Activated T-cell treated with anti-CD3 and anti-CD28 coated beads for 24 hours (primary cell): ENCODE measurements around the gene LRBA.
"Not testable (repeated sequence)": the region's sequence is repeated elsewhere in the genome, so short reads cannot be mapped to it uniquely, and the experiment has no call there.

ENCODE experiments used
- DNase-seq: peaks from one replicate; pipeline ENCODE4 v3.0.0-alpha.2; 2020; ENCODE audit warnings: low read depth

LRBA gene

DNA sequence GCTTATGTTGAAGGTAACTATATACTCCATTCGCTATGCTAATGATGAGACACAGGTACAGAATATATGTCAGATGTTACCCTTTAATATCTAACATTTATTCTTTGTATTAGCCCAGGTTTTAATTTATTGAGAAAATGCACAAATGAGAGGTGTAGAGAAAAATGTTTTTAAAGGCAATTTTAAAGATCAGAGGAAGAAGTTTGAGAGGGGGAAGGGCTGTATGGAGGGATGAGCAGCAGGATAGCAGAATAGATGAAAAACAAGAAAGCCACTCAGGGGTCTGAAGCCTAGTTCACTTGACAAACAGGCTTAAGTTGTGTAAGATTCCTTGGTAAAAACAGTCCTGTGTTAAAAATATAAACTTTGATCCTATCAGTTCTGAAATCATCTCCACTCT, 429.5 kb downstream of the LRBA start:
- no peak for DNase-seq

DNA sequence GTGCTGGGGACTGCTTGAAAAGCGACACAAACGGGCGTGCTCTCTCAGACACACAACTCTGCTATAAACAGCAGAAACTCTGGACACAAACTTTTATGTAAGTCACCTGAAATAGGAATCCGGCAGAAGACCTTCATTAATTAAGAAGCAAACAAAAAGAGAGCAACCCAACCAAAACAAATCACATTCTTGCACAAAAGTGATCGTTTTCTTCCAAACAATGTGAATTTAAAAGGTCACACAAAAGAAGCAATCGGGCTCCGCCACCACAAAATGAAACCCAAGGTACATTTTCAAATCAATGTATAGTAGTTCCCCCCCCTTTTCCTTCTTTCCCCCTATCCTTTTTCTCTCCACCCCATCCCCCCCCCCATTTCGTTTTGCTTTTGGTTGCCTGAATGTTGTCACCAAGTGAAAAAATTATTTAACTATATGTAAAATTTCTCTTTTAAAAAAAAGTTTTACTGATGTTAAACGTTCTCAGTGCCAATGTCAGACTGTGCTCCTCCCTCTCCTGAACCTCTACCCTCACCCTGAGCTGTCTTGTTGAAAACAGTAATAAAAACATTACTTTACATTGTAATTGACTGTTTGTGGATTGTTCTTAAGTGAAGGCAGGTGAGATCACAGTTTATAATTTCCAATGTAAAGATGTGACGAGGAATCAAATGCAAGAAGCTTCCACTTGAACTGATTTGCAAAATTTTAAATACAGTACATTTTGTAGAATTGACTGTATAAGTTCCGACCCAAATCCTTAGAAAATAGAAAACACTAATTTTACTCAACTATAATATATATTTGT, 430.8 kb downstream of the LRBA start:
- no peak for DNase-seq

DNA sequence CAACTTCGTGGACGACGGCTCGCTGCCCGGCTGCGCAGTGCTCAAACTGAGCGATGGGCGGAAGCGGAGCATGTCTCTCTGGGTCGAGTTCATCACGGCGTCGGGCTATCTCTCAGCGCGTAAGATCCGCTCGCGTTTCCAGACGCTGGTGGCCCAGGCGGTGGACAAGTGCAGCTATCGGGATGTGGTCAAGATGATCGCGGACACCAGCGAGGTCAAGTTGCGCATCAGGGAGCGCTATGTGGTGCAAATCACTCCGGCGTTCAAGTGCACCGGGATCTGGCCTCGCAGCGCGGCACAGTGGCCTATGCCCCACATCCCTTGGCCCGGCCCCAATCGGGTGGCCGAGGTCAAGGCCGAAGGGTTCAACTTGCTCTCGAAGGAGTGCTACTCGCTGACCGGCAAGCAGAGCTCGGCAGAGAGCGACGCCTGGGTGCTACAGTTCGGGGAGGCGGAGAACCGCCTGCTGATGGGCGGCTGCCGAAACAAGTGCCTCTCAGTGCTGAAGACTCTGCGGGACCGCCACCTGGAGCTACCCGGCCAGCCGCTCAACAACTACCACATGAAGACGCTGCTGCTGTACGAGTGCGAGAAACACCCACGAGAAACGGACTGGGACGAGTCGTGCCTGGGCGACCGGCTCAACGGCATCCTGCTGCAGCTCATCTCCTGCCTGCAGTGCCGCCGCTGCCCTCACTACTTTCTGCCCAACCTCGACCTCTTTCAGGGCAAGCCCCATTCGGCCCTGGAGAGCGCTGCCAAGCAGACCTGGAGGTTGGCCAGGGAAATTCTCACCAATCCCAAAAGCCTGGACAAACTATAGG, 431.6 kb downstream of the LRBA start:
- DNase-seq, result no peak

DNA sequence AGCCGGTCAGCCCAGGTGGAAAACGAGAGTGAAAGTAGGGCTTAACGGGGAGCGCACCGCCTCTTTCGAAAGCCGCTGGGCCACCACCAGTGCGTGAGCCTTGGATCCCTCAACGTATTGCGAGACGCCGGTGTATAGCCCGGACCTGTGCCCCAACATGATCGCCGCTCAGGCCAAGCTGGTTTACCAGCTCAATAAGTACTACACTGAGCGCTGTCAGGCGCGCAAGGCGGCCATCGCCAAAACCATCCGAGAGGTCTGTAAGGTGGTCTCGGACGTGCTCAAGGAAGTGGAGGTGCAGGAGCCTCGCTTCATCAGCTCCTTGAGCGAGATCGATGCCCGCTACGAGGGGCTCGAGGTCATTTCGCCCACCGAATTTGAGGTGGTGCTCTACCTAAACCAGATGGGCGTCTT, 432.2 kb downstream of the LRBA start:
- DNase-seq, result no peak

DNA sequence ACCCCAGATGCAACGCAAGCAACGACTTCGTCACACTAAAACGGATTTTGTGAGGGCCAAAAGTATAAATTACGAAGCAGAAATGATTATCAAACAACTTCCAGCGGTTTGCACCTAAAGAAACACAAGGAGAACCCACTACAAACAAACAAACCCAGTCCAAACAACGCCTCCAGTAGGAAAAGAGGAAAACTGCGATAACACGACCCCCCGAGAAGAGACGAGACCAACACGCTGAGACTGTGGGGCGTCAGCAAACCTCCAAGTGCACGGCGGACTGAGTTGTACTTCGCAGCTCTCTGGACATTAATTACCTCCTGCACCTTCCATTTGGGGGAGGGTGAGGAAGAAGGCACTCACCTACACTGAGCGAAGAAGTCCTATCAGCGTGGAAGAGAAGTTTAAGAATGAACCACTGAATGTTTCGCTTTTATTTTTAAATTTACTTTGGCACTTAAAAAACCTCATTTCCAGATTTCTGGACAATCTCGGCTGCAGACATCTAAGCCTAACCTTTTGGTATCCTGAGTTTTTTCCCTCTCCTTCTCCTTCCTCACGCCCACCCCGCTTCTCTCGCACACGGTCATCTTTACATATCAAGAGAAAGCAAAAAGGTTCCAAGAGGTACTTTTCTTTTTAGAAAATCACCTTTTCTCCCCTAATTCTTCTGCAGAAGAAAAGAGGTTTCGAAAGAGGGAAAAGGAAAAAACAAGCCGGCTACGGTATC, 432.8 kb downstream of the LRBA start, which contains the start of gene MAB21L2:
TSS of gene MAB21L2 (plus strand) at position 6 of the 727 bp plus-strand sequence. CDS start 879 bp downstream, outside the sequence.
- no peak for DNase-seq

DNA sequence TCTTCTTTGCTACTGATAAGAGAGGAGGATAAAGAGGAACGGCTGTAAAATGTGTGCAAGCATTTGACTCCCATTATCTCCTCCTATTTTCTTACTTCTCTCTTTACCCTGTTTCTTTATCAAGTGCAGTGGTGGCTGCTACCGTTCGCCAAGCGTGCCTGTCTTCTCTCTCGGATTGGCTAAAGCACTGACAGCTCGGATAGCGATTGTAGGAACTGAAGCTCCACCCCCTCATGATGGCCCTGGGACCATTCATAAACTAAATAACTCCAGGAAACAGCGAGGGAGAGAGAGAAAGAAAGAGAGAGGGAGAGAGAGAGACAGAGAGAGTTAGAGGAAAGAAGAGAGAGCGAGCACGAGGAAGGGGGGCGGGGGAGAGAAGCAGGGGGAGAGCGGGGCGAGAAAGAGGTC, 433.4 kb downstream of the LRBA start:
- DNase-seq, result no peak

DNA sequence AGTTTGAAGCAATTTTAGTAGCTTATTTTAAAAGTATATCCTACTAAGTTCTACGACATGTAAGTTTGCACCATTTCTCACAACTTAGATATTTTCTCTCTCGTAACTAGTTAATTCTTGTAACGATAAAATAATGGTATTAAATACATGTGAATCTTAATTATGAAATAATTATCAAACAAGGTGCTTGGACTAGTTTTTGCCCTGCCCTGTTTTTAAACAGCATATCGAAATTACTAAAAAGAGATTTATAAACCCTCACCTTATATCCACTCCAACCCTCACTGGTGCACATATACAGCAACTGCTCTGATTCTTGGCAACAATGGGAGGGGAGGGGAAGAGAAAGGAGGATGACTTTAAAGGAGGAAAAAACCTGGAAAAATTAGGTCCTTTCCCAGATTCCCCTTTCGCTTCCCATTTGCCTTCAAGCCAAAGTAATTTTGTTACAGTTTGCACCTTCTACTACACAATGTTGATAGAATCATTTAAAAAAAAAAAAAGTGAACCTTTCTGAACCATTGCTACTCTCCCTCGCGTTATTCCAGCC, 434.0 kb downstream of the LRBA start:
- no peak for DNase-seq

DNA sequence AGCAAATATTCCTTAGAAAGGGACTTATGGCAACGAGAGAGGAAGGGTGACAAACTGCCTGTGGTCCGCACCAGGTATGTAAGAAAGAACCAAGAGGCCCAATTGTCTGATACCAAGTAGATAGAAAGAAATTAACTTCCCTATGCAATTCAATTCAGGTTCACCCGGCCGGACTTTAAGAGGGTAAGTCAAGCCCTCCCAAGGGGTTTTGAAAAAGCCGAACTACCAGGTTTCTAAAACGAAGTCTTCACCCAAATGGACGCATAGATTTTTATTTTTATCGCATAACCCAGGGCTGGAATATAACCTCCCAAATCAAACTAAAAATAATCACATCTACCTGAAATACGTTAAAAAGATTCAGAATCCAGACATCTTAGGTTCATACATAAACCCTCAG, 434.8 kb downstream of the LRBA start:
- no peak for DNase-seq

DNA sequence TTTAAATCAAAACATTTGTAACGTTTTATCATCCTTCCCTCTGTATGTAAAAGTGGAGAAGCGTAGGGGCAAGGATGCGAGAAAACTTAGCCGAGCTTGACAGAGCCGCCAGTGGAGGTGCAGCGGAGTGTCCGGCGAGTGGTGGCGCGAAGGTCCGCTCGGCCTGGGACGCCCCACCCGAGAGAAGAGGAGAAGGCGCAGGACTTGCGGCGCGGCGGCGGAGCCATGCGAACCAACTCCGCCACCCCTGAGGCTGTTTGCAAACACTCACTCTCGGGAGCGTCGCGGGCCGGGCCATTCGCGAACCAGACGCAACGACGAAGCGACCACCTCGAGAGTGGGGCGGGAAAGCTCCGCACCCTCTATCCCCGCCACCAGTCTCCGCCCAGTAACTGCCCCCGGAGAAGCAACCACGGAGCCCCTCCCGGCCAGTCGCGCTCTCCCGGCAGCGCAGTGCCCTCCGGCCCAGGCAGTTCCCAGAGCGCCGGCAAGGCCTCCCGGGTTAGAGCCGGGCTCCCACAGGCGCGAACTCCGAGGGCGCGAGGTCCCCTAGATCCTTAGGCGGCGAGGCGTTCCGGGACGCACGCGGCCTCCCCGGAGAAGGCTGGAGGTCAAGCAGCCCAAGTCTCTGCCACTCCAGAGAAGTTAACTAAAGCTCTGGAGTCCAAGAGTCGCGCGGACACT, 435.4 kb downstream of the LRBA start:
- DNase-seq, result no peak

DNA sequence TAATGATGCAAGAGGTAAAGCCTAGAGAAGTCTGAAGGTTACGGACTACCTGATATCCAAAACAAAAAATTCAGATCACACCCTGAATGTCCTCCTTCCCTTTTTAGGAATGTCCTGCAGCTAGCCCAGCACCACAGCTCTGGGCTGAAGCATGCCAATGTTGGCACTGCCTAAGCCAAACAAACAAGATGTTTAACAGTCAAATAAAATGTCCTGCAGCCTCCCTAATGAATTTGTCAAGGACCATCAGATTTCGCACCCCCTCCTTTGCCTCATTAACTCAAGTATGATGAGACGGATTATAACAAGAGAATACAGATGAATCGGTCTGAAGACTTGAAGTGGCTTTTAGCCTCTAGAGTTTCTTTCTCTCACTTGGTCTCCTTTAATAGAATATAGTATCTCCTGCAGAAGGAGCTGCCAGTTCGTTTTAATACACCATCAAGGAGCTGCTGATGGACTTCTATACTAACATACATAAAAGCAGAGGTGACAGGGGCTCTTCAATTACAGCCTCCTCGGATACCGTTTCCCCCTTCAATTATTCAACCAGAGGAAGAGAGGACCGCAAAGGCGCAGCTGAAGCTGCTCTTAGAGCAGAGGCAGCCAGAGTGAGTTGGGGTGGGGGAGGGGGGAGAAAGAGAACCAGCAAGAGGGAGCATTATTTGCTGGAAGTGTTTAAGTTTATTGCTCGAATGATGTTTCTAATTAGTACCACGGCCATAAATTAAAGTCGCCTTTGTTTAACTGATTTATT, 436.2 kb downstream of the LRBA start:
- DNase-seq, result no peak

DNA sequence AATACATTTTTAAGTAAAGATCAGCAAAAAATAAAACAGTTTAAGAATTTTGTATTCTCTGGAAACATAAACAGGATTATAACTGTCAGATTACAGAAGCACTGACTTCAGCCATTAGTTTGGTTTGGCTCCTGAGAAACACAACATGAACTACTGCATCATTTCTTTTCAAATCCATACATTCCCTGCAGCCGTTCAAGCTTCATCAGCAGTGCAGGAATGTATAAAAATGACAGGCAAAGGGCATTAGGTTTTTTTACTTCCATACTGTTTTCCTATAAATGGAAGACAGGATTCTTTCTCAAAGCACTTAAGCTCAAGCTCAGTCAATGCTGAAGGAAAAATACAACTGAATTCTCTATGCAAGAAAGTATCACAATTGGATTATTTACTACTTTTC, 437.3 kb downstream of the LRBA start:
- no peak for DNase-seq

DNA sequence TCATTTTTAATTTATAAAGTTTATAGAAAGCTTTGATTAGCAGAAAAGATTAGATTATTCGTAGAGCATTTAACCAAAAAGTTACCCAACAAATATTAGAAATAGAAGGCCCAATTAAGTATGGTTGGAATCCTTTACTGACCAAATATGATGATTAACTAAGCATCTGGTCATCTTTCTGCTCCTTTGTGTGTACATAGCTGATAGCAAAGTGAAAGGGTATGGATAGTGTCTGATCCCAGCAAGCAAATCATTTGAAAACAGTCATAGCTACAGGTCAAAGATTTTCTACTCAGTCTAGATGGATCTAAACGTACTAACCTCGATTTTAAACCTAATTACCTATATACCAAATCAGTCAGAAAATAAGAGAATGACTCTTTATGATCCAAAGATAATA, 440.4 kb downstream of the LRBA start:
- DNase-seq, result no peak

DNA sequence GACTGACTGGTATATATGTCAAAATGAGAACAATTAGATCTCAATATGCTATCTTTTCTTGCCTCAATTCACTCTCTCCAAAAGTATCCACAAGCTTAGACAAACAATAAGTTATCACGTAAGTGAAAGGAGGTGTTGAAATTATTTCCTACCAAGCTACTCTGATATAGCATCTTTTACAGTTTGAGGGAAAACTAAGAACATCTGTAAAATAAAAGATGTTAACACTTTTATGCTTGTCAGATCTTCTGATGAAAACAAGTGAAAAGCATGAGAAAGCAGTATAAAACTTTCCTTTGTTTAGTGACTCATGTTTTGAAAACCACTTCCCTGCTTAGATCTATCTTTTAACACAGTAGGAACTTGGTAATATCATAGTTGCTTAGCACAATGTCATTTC, 441.6 kb downstream of the LRBA start:
- DNase-seq, result no peak

DNA sequence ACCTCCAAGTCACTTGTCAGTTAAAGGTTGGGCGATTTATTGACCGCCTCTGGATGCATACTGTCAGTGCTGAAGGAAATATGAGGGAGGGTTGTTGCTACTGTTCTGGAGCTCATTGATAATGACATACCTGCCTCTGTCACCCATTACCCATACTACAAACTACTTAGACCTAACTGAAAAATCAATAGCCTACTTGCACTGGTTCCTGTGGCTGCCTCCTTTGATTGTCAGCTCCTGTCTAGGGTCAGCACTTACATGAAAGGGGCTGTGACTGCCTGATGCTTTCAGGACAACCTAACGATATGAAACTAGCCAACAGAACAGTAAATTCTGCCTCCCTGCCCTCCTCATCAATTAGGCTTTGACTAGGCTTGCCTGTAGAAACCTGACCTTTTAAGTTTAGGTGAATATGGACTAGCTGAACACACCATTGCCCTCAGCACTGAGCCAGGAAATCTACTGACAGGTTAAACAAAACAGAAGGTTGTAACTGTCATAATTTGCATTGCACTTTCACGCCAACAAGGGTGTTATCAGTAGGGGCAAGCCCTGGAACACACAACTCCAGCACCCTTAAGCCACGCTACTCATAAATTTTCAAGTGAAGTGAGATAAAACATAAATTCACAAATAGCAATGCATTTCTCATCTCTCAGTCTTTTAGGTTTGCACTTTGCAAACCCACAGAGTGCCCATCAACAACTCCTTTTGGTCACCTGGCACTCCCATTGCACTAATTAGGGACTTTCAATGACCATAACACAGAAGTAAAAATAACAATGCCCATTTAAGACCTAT, 442.2 kb downstream of the LRBA start:
- no peak for DNase-seq

DNA sequence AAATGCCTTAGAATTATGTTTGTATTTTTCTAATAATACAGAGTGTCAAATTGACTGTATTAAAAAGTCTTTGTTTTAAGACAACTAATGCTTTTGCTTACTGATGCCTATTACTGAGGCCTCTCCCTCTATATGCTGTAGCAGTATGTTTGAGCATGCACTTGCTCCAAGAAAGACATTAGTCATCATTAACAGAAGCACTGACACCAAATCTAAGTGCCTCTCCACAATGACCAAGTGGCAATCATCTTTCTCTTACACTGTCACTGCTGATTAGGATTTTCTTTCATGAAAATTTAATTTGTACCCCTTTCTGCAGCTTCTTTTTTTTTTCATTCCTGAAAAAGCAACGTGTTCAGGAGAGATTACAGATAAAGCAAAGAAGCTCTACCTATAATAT, 444.2 kb downstream of the LRBA start:
- no peak for DNase-seq

DNA sequence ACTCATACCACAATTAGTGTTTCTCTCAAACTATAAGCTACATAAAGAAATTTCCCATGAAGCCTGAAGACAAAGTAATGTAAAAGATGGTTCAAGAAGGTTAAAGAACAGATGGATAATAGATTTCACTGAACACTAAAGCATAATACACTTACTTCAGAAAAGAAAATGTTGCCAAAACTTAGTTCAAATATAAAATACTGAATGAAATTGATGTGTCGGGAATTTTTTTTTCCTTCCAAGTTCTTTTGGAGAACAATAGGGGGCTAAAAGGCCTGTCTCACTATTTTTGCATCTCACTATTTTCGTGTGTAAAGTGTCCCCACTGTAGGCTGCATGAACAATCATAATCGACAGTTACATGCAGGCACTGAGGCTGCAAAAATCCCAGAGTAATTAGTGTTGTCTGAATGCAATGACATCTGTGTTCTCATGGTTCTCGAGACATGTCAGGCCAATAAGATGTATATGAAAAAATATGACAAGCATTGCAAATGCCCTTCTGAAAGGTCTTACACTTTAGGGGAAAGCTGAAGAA, 445.0 kb downstream of the LRBA start:
- DNase-seq, result no peak

DNA sequence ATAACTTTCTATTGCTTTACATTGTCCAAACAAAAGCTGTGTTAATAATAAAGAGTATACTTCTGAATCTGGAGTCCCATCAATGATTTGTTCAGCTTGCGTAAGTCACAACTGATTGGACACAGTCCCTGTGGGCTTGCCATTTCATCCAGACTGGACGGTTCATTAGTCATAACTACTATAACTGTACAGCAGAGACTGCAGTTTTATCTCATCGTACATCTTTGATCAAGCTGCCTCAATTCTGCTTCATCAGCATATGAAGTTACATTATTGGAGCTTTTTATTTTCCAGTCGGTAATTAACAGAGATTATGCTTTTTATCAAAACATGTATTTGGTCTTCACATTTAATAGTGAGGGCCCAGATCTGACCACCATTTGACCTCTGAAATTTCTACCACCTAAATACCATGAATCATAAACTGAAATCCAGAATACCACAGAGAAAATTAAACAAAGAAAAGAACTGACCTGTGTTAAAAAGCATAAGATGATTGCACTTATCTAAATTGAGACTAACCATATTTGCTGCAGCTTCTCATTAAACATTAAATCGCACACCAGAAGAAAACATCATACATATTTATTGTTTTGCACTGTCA, 445.6 kb downstream of the LRBA start:
- no peak for DNase-seq

DNA sequence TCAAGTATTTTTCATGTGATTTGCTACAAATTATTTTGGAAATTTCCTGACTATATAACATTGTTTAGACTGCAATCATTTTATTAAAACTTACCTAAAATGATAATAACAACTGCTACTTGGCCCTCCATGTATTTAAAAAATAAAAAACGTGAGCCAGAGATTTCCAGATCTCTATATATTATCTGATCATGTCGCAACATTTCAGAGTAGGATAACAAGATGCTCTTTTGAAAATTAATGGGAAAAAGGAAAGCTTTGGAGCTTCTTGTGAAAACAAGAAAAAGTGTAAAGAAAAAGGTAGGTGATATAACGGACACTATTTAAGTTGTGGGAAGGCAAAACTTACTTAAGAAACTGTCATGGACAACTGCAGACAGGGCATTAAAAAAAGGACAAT, 448.0 kb downstream of the LRBA start:
- no peak for DNase-seq

DNA sequence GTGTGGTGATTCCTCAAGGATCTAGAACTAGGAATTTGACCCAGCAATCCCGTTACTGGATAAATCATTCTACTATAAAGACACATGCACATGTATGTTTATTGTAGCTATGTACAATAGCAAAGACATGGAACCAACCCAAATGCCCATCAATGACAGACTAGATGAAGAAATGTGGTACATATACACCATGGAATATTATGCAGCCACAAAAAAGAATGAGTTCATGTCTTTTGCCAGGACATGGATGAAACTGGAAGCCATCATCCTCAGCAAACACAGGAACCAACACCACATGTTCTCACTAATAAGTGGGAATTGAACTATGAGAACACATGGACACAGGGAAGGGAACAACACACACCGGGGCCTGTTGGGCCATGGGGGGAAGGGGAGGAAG, 450.1 kb downstream of the LRBA start:
- not testable (repeated sequence) for DNase-seq
